NCI-H1092 treated with DMSO at 0.1 percent for 48 hours (cell line): Measurements from ENCODE around the gene NTN1.
"Not testable (repeated sequence)": the region's sequence is repeated elsewhere in the genome, so short reads cannot be mapped to it uniquely, and the experiment has no call there.

Source experiments
- DNase-seq: peaks from one replicate; lab custom pipeline; 2025; lab: John Stamatoyannopoulos, UW

The NTN1 gene

GRCh38 chr17:9123594-9124553, 102.6 kb downstream of the NTN1 start:
- DNase-seq, result no peak

DNA sequence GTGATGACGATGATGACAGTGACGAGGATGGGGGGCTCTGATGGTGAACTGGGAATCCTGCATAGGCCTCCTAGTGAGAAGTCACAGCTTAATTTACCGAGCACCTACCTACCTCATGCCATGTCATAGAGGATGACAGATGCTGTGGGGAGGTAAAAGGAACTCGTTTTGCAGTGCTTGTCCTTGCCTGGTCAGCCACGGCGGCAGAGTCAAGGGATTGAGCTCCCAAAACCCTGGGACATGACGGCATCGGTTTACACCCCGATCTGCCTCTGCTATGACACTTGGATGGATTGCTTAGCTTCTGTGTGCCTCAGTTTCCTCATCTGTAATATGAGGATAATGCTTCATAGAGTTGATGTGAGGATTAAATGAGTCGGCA, 103.2 kb downstream of the NTN1 start:
- DNase-seq, result no peak

DNA sequence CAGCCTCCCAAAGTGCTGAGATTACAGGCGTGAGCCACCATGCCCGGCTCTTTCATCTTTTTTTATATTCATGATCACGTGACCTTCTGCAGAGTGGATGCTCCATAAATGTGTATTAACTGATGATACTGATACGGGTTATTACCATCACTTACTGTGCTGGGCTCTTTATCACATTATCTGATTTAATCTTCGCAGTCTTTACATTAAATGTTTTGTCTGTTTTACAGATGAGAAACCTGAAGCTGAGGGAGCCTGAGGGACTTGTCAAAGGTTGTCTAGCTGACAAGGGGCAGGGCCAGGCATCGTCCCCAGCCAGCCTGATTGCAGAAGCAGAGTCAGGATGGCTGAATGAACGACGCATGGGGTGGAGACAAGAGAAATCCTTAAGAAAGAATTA, 104.4 kb downstream of the NTN1 start:
- no peak for DNase-seq

GRCh38 chr17:9127340-9127739, 106.0 kb downstream of the NTN1 start:
- no peak for DNase-seq

DNA sequence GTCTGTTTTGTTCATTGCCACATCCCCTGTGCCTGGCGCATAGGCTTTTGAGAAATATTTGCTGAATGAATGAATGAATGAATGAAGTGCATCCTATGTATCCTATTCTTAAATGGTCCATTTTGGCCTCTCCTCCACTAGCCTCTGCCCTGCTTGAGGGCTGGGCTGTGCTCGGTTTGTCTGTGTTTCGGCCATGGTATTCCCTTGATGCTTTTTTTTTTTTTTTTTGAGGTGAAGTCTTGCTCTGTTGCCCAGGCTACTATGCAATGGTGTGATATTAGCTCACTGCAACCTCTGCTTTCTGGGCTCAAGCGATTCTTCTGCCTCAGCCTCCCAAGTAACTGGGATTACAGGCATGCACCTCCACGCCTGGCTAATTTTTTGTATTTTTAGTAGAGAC, 110.1 kb downstream of the NTN1 start:
- no peak for DNase-seq

DNA sequence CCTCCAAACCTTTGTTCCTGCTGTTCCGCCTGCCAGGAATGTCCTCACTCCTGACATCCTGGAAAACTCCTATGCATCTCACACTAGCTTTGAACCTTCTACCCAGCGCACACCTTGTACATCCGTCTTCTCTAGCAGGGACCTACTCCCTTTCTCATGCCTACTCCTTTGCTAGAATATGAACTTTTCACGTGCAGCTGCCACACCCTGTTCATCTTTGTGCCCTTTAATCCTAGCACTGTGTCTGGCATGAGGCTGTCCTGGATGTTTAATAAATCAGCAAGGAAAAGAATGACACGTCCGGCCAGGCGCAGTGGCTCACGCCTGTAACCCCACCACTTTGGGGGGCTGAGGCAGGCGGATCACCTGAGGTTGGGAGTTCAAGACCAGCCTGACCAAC, 111.0 kb downstream of the NTN1 start:
- DNase-seq, result no peak

GRCh38 chr17:9132944-9133610, 111.8 kb downstream of the NTN1 start:
- DNase-seq, result no peak

- no peak for DNase-seq
Observed at GRCh38 chr17:9138161-9138717, 116.9 kb downstream of the NTN1 start.

GRCh38 chr17:9139695-9140094, 118.4 kb downstream of the NTN1 start:
- DNase-seq, result no peak

GRCh38 chr17:9140550-9141424, 119.5 kb downstream of the NTN1 start:
- DNase-seq, result no peak

DNA sequence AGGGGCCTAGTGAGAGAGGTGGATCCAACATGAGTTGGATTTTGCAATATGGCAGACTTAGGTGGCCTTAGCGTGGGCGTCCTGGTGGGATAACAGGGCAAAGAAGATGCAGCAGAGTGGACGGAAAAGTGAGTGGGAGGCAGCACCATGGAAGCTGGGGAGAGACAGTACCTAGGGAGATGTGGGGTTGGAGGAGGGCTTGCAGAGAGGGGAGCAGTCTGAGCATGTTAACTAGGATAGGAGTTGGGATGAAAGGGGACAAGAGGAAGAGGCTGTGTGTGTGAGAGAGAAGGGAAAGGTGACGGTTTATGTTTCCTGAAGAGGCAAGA, 120.1 kb downstream of the NTN1 start:
- no peak for DNase-seq

GRCh38 chr17:9142772-9143494, 121.6 kb downstream of the NTN1 start:
- no peak for DNase-seq

DNA sequence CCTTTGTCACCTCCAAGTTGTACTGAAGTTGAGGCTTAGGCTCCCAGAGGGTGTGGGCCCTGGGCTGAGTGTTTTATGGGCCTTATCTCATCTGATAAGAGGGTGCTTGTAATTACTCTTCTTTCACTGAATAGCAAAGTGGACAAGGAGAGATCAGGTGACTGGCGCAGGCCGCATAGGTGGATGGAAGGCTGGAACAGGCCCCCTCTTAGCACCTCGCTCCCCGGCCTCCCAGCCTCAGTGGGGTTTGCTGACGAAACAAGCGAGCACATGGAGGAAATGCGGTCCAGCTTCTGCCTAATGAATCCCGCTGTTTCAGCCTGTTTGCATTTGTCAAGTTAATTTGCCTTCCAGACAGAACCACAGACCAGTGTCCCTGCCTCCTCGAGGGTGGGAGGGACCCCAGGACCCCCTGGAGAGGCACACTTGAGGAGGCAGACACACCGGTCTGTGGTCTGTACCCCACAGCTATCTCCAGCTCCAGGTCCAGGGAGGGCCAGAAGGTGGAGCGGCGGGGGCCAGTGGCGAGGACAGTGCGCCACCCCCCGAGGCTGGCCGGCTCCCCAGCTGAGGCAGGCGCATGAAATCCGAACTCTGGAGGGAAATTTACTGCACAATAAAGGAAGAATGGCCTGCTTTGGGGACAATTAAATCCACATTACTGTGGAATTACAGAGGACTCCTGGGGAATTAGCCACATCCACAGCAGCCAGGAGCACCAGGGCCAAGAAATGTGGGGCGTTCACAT, 123.4 kb downstream of the NTN1 start:
- DNase-seq, result no peak

- no peak for DNase-seq
Observed at GRCh38 chr17:9146064-9146463, 124.8 kb downstream of the NTN1 start.

DNA sequence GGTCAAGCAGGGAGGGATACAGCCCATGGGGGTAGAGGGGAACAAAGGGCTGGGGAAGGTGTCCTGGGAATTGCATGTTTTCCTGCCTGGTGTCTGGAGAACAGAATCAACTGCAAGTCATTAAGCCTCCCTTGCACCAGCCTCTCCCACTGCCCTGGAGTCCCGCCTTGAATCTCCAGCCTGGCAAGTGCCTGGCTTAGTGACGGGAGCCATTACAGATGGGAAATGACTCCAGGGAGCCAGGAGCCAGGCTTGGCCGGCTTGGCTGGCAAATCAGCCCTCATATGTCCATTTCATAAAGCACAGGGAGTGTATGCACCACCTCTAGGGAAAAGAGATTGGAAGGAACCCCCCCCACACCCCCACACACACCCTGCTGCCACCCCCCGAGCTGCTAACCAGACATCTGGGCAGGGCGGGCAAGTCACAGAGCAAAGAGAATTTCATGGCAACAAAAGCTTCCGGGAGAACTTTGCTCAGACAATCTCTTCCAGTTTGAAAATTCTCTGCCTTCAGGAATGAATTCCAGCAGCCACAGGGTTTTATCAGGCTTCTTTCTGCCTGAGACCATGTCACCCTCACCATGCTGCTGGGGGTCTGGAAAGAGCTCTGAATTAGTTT, 127.7 kb downstream of the NTN1 start:
- DNase-seq, result no peak

- DNase-seq, result no peak
Observed at GRCh38 chr17:9150446-9151090, 129.3 kb downstream of the NTN1 start.

GRCh38 chr17:9151091-9151490, 129.8 kb downstream of the NTN1 start:
- peak; percentile 66 for DNase-seq

GRCh38 chr17:9151740-9152139, 130.4 kb downstream of the NTN1 start:
- DNase-seq, result not testable (repeated sequence)

- no peak for DNase-seq
Observed at GRCh38 chr17:9158544-9159452, 137.5 kb downstream of the NTN1 start.
